ENCODE measurements around the gene LILRA1. TPM values are rescaled to one million over a fixed set of nuclear protein-coding genes. Genes with fewer than 3 reads are reported as not detected.

The LILRA1 gene
- total RNA-seq, 1 experiment from 2014 or later = not detected

Small RNA genes within 50 kb of the gene (small RNA-seq; reads per million reads assigned to genes)
- 0 reads per million in 2 experiments for gene AC245036.2
- gene AC245036.3 = 0 reads per million in 2 experiments
- 0 reads per million in 2 experiments for gene MIR8061

Other genes with a start within 250 kb of the LILRA1 start
- not detected in 2 replicates for gene LAIR1, start 228.7 kb upstream of the LILRA1 start, total RNA-seq (2014; rRNA removed; shearing (Covaris generic))
- not detected in 2 replicates for gene TTYH1, start 178.2 kb upstream of the LILRA1 start, total RNA-seq (2014; rRNA removed; shearing (Covaris generic))
- 30.4 and 32.9 TPM in 2 replicates for gene LENG8, start 144.4 kb upstream of the LILRA1 start, total RNA-seq (2014; rRNA removed; shearing (Covaris generic))
- gene LENG9, start 129.9 kb upstream of the LILRA1 start, total RNA-seq (2014; rRNA removed; shearing (Covaris generic)) = 6.2 and 8.2 TPM in 2 replicates
- 0.17 TPM in 1 of 2 replicates, not detected in the other for gene CDC42EP5, start 120.3 kb upstream of the LILRA1 start, total RNA-seq (2014; rRNA removed; shearing (Covaris generic))
- gene LAIR2, start 90.8 kb upstream of the LILRA1 start, total RNA-seq (2014; rRNA removed; shearing (Covaris generic)) = not detected in 2 replicates
- gene LILRA2, start 19.8 kb upstream of the LILRA1 start, total RNA-seq (2014; rRNA removed; shearing (Covaris generic)) = not detected in 2 replicates
- not detected in 2 replicates for gene LILRB1, start 36.9 kb downstream of the LILRA1 start, total RNA-seq (2014; rRNA removed; shearing (Covaris generic))
- not detected in 2 replicates for gene LILRB4, start 69.4 kb downstream of the LILRA1 start, total RNA-seq (2014; rRNA removed; shearing (Covaris generic))
- gene KIR3DL3, start 130.8 kb downstream of the LILRA1 start, total RNA-seq (2014; rRNA removed; shearing (Covaris generic)) = not detected in 2 replicates
- gene KIR2DL3, start 144.9 kb downstream of the LILRA1 start, total RNA-seq (2014; rRNA removed; shearing (Covaris generic)) = not detected in 2 replicates
- not detected in 2 replicates for gene KIR2DL1, start 176.2 kb downstream of the LILRA1 start, total RNA-seq (2014; rRNA removed; shearing (Covaris generic))
- not detected in 2 replicates for gene KIR2DL4, start 210.0 kb downstream of the LILRA1 start, total RNA-seq (2014; rRNA removed; shearing (Covaris generic))
- gene KIR3DL1, start 222.8 kb downstream of the LILRA1 start, total RNA-seq (2014; rRNA removed; shearing (Covaris generic)) = not detected in 2 replicates
- gene KIR2DS4, start 239.0 kb downstream of the LILRA1 start, total RNA-seq (2014; rRNA removed; shearing (Covaris generic)) = not detected in 2 replicates

Measured in NCI-H460 (cell line).